Endothelial cell of umbilical vein (primary cell): ENCODE results near the gene MACROD2. TPM values are rescaled to one million over a fixed set of nuclear protein-coding genes. Genes with fewer than 3 reads are reported as not detected.

Source experiments
- BruUV-seq: library from RNA; stranded (reverse); fragments of 400-500 nt; replicated peaks from 2 replicates; lab custom pipeline; 2021; lab: Mats Ljungman, UMichigan
- CTCF ChIA-PET: fragments of 300-600, 350-600 bp; sonication (Branson Sonifier 250); formaldehyde crosslinking; loops from one replicate; lab custom pipeline; 2021; ENCODE audit warnings: antibody characterized with exemption, inconsistent platforms; lab: Charles Lee
- POLR2A ChIA-PET: fragments of 300-600, 350-600 bp; sonication (Branson Sonifier 250); formaldehyde crosslinking; loops from one replicate; lab custom pipeline; 2021; ENCODE audit warnings: antibody characterized with exemption, inconsistent platforms; lab: Charles Lee
- DNase-seq: peaks from one replicate; pipeline ENCODE4 v3.0.0-alpha.2; 2011; ENCODE audit warnings: low read depth, low spot score
- FAIRE-seq: peaks from 2 replicates; lab custom pipeline; 2011; peaks lifted over from hg19 to GRCh38; lab: Jason Lieb, UNC
- H2AFZ ChIP-seq: 2 replicates; pipeline ENCODE4 v1.6.0; 2012; ENCODE audit warnings: low read depth, low read length, control low read depth, inconsistent platforms
- H3K27ac ChIP-seq: 2 replicates; pipeline ENCODE4 v1.5.1; 2011; ENCODE audit warnings: low read depth, mild to moderate bottlenecking, control low read depth, low read length, moderate library complexity; ENCODE audit not compliant: insufficient read depth
- H3K27me3 ChIP-seq, 2 experiments: 2 replicates each; pipeline versions ENCODE4 v1.6.0 to v1.6.1; 2011; ENCODE audit warnings: low read length in 2 of 2, mixed read lengths in 1 of 2; ENCODE audit not compliant: control insufficient read depth in 2 of 2, insufficient read depth in 2 of 2
- H3K36me3 ChIP-seq, 2 experiments: 2 replicates in 1 of 2; 3 replicates in 1 of 2; pipeline ENCODE4 v1.5.1; 2011; ENCODE audit warnings: low read length in 2 of 2, mild to moderate bottlenecking in 1 of 2, moderate library complexity in 1 of 2; ENCODE audit not compliant: control insufficient read depth in 2 of 2, insufficient read depth in 2 of 2; ENCODE audit errors: extremely low read depth in 1 of 2
- H3K4me1 ChIP-seq: 3 replicates; pipeline ENCODE4 v1.5.1; 2011; ENCODE audit warnings: mild to moderate bottlenecking, low read length; ENCODE audit not compliant: control insufficient read depth, insufficient read depth; ENCODE audit errors: extremely low read depth
- H3K4me2 ChIP-seq: 2 replicates; pipeline ENCODE4 v1.6.1; 2011; ENCODE audit warnings: low read length, control low read depth, mixed read lengths; ENCODE audit not compliant: insufficient read depth
- H3K4me3 ChIP-seq, 3 experiments: fragments of 200-600 bp in 1 of 3; sonication (generic), shearing (Covaris generic) in 1 of 3; replicated peaks in 1 of 3; 2 replicates each; pipeline ENCODE4 v1.5.1; 2011 to 2016; ENCODE audit warnings: control low read depth in 3 of 3, low read length in 3 of 3, mild to moderate bottlenecking in 2 of 3, inconsistent platforms in 1 of 3, low read depth in 1 of 3, moderate library complexity in 1 of 3; ENCODE audit not compliant: insufficient read depth in 1 of 3
- H3K79me2 ChIP-seq: 2 replicates; pipeline ENCODE4 v1.6.0; 2012; ENCODE audit warnings: low read length, inconsistent platforms; ENCODE audit not compliant: control insufficient read depth, insufficient read depth
- H3K9ac ChIP-seq: replicated peaks from 2 replicates; pipeline ENCODE3; 2011; ENCODE audit warnings: low read length, control low read depth; ENCODE audit not compliant: insufficient read depth; ENCODE audit errors: extremely low read depth
- H3K9me1 ChIP-seq: replicated peaks from 3 replicates; pipeline ENCODE4 v1.6.0; 2011; ENCODE audit warnings: mild to moderate bottlenecking, low read length; ENCODE audit not compliant: control insufficient read depth, insufficient read depth; ENCODE audit errors: extremely low read depth
- H3K9me3 ChIP-seq: replicated peaks from 2 replicates; pipeline ENCODE4 v1.5.1; 2012; ENCODE audit warnings: low read length, inconsistent platforms; ENCODE audit not compliant: control insufficient read depth, insufficient read depth
- H4K20me1 ChIP-seq: replicated peaks from 2 replicates; pipeline ENCODE3; 2011; ENCODE audit warnings: mild to moderate bottlenecking, low read length; ENCODE audit not compliant: control insufficient read depth, insufficient read depth; ENCODE audit errors: extremely low read depth
- CTCF ChIP-seq, 2 donors: IDR thresholded peaks; 1 replicate in 1 of 2; 2 replicates in 1 of 2; pipeline ENCODE4 v1.5.1; 2011; ENCODE audit warnings: low read length in 2 of 2, mild to moderate bottlenecking in 2 of 2, moderate library complexity in 2 of 2, control low read depth in 1 of 2, inconsistent platforms in 1 of 2, low read depth in 1 of 2; ENCODE audit not compliant: insufficient read depth in 1 of 2; ENCODE audit errors: extremely low read depth in 1 of 2
- EZH2 ChIP-seq: IDR thresholded peaks from 2 replicates; pipeline ENCODE4 v1.6.1; 2012; ENCODE audit warnings: borderline replicate concordance, low read depth, mild to moderate bottlenecking, moderate library complexity, low read length, inconsistent platforms; ENCODE audit not compliant: severe bottlenecking
- FOS ChIP-seq: IDR thresholded peaks from 2 replicates; pipeline ENCODE4 v1.6.1; 2011; ENCODE audit warnings: mild to moderate bottlenecking, low read length, moderate library complexity, borderline replicate concordance; ENCODE audit not compliant: insufficient read depth
- GATA2 ChIP-seq: IDR thresholded peaks from 2 replicates; pipeline ENCODE4 v1.7.0; 2011; ENCODE audit warnings: low read depth, mild to moderate bottlenecking, moderate library complexity, mixed read lengths, low read length; ENCODE audit not compliant: insufficient read length, insufficient read depth
- JUN ChIP-seq: IDR thresholded peaks from 2 replicates; pipeline ENCODE4 v1.6.1; 2011; ENCODE audit warnings: borderline replicate concordance, low read depth; ENCODE audit not compliant: insufficient read length, insufficient read depth
- MAX ChIP-seq: IDR thresholded peaks from 2 replicates; pipeline ENCODE4 v1.6.1; 2011; ENCODE audit not compliant: insufficient read depth, insufficient read length
- MYC ChIP-seq: IDR thresholded peaks from one replicate; pipeline ENCODE4 v1.6.1; 2011; ENCODE audit warnings: mild to moderate bottlenecking, low read depth, low read length
- POLR2A ChIP-seq: IDR thresholded peaks from 2 replicates; pipeline ENCODE4 v1.6.1; 2012; ENCODE audit warnings: low read depth, mild to moderate bottlenecking, control low read depth, low read length
- POLR2AphosphoS5 ChIP-seq: IDR thresholded peaks from 2 replicates; pipeline ENCODE4 v1.6.1; 2012; ENCODE audit warnings: low read depth, mild to moderate bottlenecking, control low read depth, low read length, moderate library complexity; ENCODE audit not compliant: insufficient read depth
- dilution Hi-C: fragments of 300-500 bp; cut with MboI; formaldehyde crosslinking; loops from one replicate; pipeline ENCODE4 v1.15.0; 2019; ENCODE audit warnings: low sequenced_read_pairs; ENCODE audit not compliant: extremely low pct_ligation_motif_present
- intact Hi-C: fragments of 100-400 bp; cut with micrococcal nuclease; formaldehyde crosslinking; loops from one replicate; pipeline ENCODE4 v1.10.0; 2022
- polyA plus RNA-seq, 4 experiments: library from polyadenylated mRNA; depleted of rRNA in 3 of 4; stranded (reverse) in 3 of 4; unstranded in 1 of 4; fragments of >200 nt; gene quantifications; 2 replicates each; pipeline versions ENCODE4 v1.2.1 to v1.2.3, GENCODE V29; 2011 to 2012; ENCODE audit warnings: missing spikeins in 1 of 4
- total RNA-seq: library from RNA; stranded (reverse); gene quantifications from 2 replicates; pipeline ENCODE4 v1.2.3, GENCODE V29; 2021

Gene MACROD2
- total and polyA plus RNA-seq, 2 donors (not counting 3 experiments of a cell fraction or from before 2014, with no cell fraction given) = 0.11 to 0.73 TPM

GRCh38 chr20:14820771-14821170, 825.5 kb downstream of the MACROD2 start:
- Histone ChIP-seq H3K4me2 (no peak overlapping the region), H3K9me1 (no peaks in the 10 kb centered on the region), H3K9me3 (no peaks in the 10 kb centered on the region), H3K27me3 (no peaks in the 10 kb centered on the region), H3K9ac (no peak overlapping the region), H3K27ac (no peak overlapping the region), H2AFZ (no peak overlapping the region), H4K20me1 (no peaks in the 10 kb centered on the region), H3K79me2 (no peaks in the 10 kb centered on the region), H3K4me3 (no peak overlapping the region), H3K36me3 (no peaks in the 10 kb centered on the region), H3K4me1 (no peaks in the 10 kb centered on the region)
- no TSS peak for BruUV-seq
- DNase-seq (no peak), FAIRE-seq (no peak)
- intact Hi-C loops (no loop called here), dilution Hi-C loops (no loop called here)
- TF ChIP-seq EZH2 = no peak
- no peak for TF ChIP-seq POLR2A
- TF ChIP-seq POLR2AphosphoS5 = no peak
- ChIA-PET POLR2A (no interaction called here), CTCF (interaction anchor here (0.6 to 0.8 kb wide), 4 partner anchors 18 to 1002 kb away, joined by 3 to 5 read pairs (median 4); no protein-coding TSS in a partner anchor)

GRCh38 chr20:14821251-14821650, 825.9 kb downstream of the MACROD2 start:
- Histone ChIP-seq H3K27me3 (no peaks in the 10 kb centered on the region), H2AFZ (no peak overlapping the region), H3K4me3 (no peak overlapping the region), H3K27ac (no peak overlapping the region), H3K9me1 (no peaks in the 10 kb centered on the region), H3K4me1 (no peaks in the 10 kb centered on the region), H4K20me1 (no peaks in the 10 kb centered on the region), H3K9me3 (no peaks in the 10 kb centered on the region), H3K4me2 (no peak overlapping the region), H3K9ac (no peak overlapping the region), H3K79me2 (no peaks in the 10 kb centered on the region), H3K36me3 (no peaks in the 10 kb centered on the region)
- BruUV-seq = no TSS peak
- ChIA-PET CTCF (no interaction called here), POLR2A (no interaction called here)
- TF ChIP-seq CTCF (IDR thresholded peaks at IDR 0.05; ENCODE audit: extremely low read depth in 1 of 2, insufficient read depth in 1 of 2, low read depth in 1 of 2, low read length in 2 of 2) = no peak
- TF ChIP-seq GATA2 = no peak
- TF ChIP-seq JUN = no peak
- no peak for TF ChIP-seq POLR2AphosphoS5
- TF ChIP-seq MYC = no peak
- TF ChIP-seq FOS = no peak
- no peak for TF ChIP-seq EZH2
- no peak for TF ChIP-seq MAX
- no peak for TF ChIP-seq POLR2A
- dilution Hi-C loops = no loop called here
- intact Hi-C loops = no loop called here
- no peak for DNase-seq
- FAIRE-seq = no peak
